A673 (cell line): ENCODE results near the gene NR2F2. TPM values are rescaled to one million over a fixed set of nuclear protein-coding genes. Genes with fewer than 3 reads are reported as not detected.

Source experiments
- BruUV-seq: library from RNA; stranded (reverse); fragments of 400-500 nt; replicated peaks from 2 replicates; lab custom pipeline; 2021; lab: Mats Ljungman, UMichigan
- CTCF ChIA-PET: fragments of 300-600 bp; sonication (Branson Sonifier 250); formaldehyde crosslinking; loops from one replicate; lab custom pipeline; 2022; ENCODE audit warnings: antibody characterized with exemption; lab: Charles Lee
- POLR2A ChIA-PET: fragments of 300-600 bp; sonication (Branson Sonifier 250); formaldehyde crosslinking; loops from one replicate; lab custom pipeline; 2022; ENCODE audit warnings: antibody characterized with exemption; ENCODE audit not compliant: low non-redundant PET; lab: Charles Lee
- DNase-seq: peaks from one replicate; pipeline ENCODE4 v3.0.0-alpha.2; 2015; ENCODE audit warnings: low spot score
- H3K27ac ChIP-seq: fragments of 200-600 bp; sonication (generic); 2 replicates; pipeline ENCODE4 v1.5.1; 2016; ENCODE audit warnings: mixed run types, low read depth, mild to moderate bottlenecking, mixed read lengths, antibody characterized with exemption, low read length; ENCODE audit not compliant: poor library complexity, severe bottlenecking
- H3K27me3 ChIP-seq: fragments of 200-600 bp; sonication (generic); replicated peaks from 2 replicates; pipeline ENCODE4 v1.6.1; 2017; ENCODE audit warnings: mixed run types, low read depth, mild to moderate bottlenecking, mixed read lengths, antibody characterized with exemption, low read length; ENCODE audit not compliant: insufficient read depth, poor library complexity
- H3K36me3 ChIP-seq: fragments of 200-600 bp; sonication (generic); 2 replicates; pipeline ENCODE4 v1.6.1; 2016; ENCODE audit warnings: mixed run types, mild to moderate bottlenecking, mixed read lengths, antibody characterized with exemption, low read length; ENCODE audit not compliant: insufficient read depth, poor library complexity, severe bottlenecking
- H3K4me1 ChIP-seq: fragments of 200-600 bp; sonication (generic); 2 replicates; pipeline ENCODE4 v1.6.1; 2017; ENCODE audit warnings: mixed run types, mild to moderate bottlenecking, mixed read lengths, antibody characterized with exemption, low read length; ENCODE audit not compliant: insufficient read depth, poor library complexity, severe bottlenecking
- H3K4me3 ChIP-seq: fragments of 200-600 bp; sonication (generic); 2 replicates; pipeline ENCODE4 v1.5.1; 2016; ENCODE audit warnings: low read depth, mixed run types, mild to moderate bottlenecking, mixed read lengths, low read length; ENCODE audit not compliant: poor library complexity, severe bottlenecking
- H3K9me3 ChIP-seq: fragments of 200-600 bp; sonication (generic); 2 replicates; pipeline ENCODE4 v1.6.1; 2016; ENCODE audit warnings: mixed run types, low read depth, mild to moderate bottlenecking, mixed read lengths, antibody characterized with exemption, low read length; ENCODE audit not compliant: poor library complexity, severe bottlenecking
- EZH2 ChIP-seq: fragments of 200-600 bp; sonication (generic); IDR thresholded peaks from 2 replicates; pipeline ENCODE4 v1.6.1; 2017; ENCODE audit warnings: borderline replicate concordance, low read depth, mild to moderate bottlenecking, mixed read lengths, antibody characterized with exemption, low read length; ENCODE audit not compliant: poor library complexity, severe bottlenecking
- intact Hi-C: fragments of 100-400 bp; cut with micrococcal nuclease; formaldehyde crosslinking; loops from one replicate; pipeline ENCODE4 v1.10.0; 2022; ENCODE audit not compliant: unreplicated experiment
- total RNA-seq: library from RNA; stranded (reverse); gene quantifications from 2 replicates; pipeline ENCODE4 v1.2.3, GENCODE V29; 2021
- TF ChIP-seq, protein P1 (sequence below): fragments of 300-800, 200-600 bp; sonication (generic); conservative IDR thresholded peaks from 2 replicates; pipeline ENCODE4 v1.5.1; 2017; ENCODE audit warnings: low read depth, mild to moderate bottlenecking, antibody characterized with exemption, low read length, moderate library complexity, mixed read lengths

NR2F2 gene
- total RNA-seq, 1 experiment from 2014 or later: 106 TPM

DNA sequence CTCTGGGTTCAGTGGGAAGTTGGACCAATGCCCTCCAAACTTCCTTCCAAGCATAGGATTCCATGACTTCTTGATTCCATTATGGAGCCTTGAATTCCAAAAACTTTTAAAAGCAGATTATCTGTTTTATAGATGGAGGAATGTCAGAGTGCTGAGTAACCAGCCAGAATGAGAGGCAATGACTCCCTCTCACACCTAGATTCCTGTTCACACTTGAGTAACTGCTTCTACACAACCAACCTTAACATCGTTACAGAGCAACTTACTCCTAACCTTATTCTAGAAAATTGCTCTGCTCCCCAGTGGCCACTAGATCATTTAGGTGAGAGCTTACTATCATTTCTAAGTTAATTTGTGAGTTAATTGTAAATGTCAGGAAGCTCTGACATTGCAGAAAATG is 24.2 kb upstream of the NR2F2 start:
- TF ChIP-seq EZH2: no peak
- TF ChIP-seq, protein P1, sequence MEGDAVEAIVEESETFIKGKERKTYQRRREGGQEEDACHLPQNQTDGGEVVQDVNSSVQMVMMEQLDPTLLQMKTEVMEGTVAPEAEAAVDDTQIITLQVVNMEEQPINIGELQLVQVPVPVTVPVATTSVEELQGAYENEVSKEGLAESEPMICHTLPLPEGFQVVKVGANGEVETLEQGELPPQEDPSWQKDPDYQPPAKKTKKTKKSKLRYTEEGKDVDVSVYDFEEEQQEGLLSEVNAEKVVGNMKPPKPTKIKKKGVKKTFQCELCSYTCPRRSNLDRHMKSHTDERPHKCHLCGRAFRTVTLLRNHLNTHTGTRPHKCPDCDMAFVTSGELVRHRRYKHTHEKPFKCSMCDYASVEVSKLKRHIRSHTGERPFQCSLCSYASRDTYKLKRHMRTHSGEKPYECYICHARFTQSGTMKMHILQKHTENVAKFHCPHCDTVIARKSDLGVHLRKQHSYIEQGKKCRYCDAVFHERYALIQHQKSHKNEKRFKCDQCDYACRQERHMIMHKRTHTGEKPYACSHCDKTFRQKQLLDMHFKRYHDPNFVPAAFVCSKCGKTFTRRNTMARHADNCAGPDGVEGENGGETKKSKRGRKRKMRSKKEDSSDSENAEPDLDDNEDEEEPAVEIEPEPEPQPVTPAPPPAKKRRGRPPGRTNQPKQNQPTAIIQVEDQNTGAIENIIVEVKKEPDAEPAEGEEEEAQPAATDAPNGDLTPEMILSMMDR: no peak
- POLR2A ChIA-PET: no interaction called here

DNA sequence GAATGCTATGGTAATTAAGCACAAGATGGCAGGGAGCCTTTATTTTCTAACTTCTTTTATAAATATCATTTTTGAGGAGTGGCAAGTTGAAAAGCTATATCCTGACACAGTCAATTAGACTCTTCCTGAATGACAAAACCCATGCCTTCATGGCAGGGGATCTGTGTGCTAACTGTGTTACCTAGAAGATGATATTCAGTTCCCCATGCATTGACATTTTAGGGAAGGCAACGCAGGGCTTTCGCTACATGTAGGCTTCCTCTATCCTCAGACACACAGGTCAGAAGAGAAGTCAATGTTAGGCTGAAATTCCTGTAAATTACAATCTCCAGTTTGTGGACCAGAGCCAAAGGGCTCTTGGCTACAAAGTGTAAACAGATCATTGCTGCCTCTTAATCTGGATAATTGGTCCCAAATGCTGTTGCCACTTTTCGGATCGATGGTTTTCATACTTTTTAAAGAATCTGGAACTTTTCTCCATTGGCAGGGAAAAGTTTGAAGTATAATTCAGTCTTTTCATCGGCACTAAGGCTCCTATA is 22.6 kb upstream of the NR2F2 start:
- POLR2A ChIA-PET: interaction anchor here (0.6 kb wide), 1 partner anchor 29 kb away, joined by 12 read pairs; no protein-coding TSS in a partner anchor
- no peak for TF ChIP-seq EZH2
- TF ChIP-seq, protein P1: no peak
- intact Hi-C loops: no loop called here
- Histone ChIP-seq H3K36me3 (no peaks in the 10 kb centered on the region), H3K27me3 (no peaks in the 10 kb centered on the region), H3K4me3 (no peak overlapping the region), H3K4me1 (peaks cover 28% of the 10 kb centered on the region), H3K9me3 (no peaks in the 10 kb centered on the region), H3K27ac (no peak overlapping the region)
- BruUV-seq: no TSS peak
- no peak for DNase-seq
- CTCF ChIA-PET: no interaction called here

More for the DNA sequence above, 24.2 kb upstream of the NR2F2 start:
- H3K27me3 ChIP-seq: no peaks in the 10 kb centered on the region
- no peak overlapping the region for H3K27ac ChIP-seq
- no peaks in the 10 kb centered on the region for H3K9me3 ChIP-seq
- intact Hi-C loops: no loop called here
- H3K4me1 ChIP-seq: peaks cover 26% of the 10 kb centered on the region
- DNase-seq: no peak
- H3K36me3 ChIP-seq: no peaks in the 10 kb centered on the region
- no peak overlapping the region for H3K4me3 ChIP-seq
- BruUV-seq: no TSS peak
- CTCF ChIA-PET: no interaction called here

DNA sequence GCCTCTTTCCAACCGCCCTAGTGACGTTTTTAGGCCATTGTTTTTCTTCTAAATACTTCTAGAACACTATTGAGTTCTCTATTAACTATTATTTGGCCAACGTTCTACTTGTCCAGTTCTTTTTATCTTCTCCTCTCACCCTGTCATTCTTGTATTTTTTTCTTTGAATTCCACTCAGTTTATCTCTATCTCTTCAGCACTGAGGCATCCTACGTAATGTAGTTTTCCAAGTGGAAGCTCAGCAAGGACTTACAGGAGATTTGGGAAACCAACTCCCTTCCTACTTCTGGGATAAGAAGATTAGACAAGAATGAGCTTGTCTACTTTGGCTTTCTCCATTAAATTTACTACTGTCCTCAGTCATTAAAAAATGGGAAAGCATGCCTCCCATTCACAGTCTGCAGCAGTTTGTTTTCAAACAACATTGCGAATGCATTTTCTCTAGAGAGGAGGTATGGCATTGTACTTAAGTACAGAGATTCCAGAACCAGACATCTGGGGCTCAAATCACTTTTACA is 21.3 kb upstream of the NR2F2 start:
- H3K36me3 ChIP-seq: no peaks in the 10 kb centered on the region
- no peak overlapping the region for H3K4me3 ChIP-seq
- no peaks in the 10 kb centered on the region for H3K27me3 ChIP-seq
- H3K4me1 ChIP-seq: peaks cover 28% of the 10 kb centered on the region
- H3K9me3 ChIP-seq: no peaks in the 10 kb centered on the region
- intact Hi-C loops: no loop called here
- TF ChIP-seq, protein P1: no peak
- no peak for TF ChIP-seq EZH2
- BruUV-seq: no TSS peak
- ChIA-PET CTCF (no interaction called here), POLR2A (no interaction called here)
- DNase-seq: no peak
- H3K27ac ChIP-seq: no peak overlapping the region
